KMS-11 (cell line): ENCODE measurements around the gene CTSD.

Source experiments
- H2AFZ ChIP-seq: fragments of 200-600 bp; sonication (generic); 2 replicates; pipeline ENCODE4 v1.6.1; 2016; ENCODE audit warnings: antibody characterized with exemption, mixed run types, low read depth
- H3K27ac ChIP-seq: fragments of 200-600 bp; sonication (generic); 2 replicates; pipeline ENCODE4 v1.6.1; 2016; ENCODE audit warnings: mild to moderate bottlenecking, mixed run types
- H3K27me3 ChIP-seq: fragments of 200-600 bp; sonication (generic); 2 replicates; pipeline ENCODE4 v1.6.1; 2017; ENCODE audit warnings: mild to moderate bottlenecking, low read depth, mixed run types, moderate library complexity; ENCODE audit not compliant: insufficient read depth
- H3K36me3 ChIP-seq: fragments of 200-600 bp; sonication (generic); 2 replicates; pipeline ENCODE4 v1.6.1; 2017; ENCODE audit warnings: mild to moderate bottlenecking, mixed run types; ENCODE audit not compliant: insufficient read depth
- H3K4me1 ChIP-seq: fragments of 200-600 bp; sonication (generic); 2 replicates; pipeline ENCODE4 v1.6.1; 2016; ENCODE audit warnings: mild to moderate bottlenecking, low read depth, mixed run types; ENCODE audit not compliant: poor library complexity, severe bottlenecking
- H3K4me2 ChIP-seq: fragments of 200-600 bp; sonication (generic); 2 replicates; pipeline ENCODE4 v1.7.0; 2016; ENCODE audit warnings: mild to moderate bottlenecking, mixed run types
- H3K4me3 ChIP-seq: fragments of 200-600 bp; sonication (generic); IDR thresholded peaks from 2 replicates; pipeline ENCODE4 v1.6.1; 2017; ENCODE audit warnings: low read depth, low read length, mixed read lengths; ENCODE audit not compliant: insufficient read depth
- H3K79me2 ChIP-seq: fragments of 200-600 bp; sonication (generic); 2 replicates; pipeline ENCODE4 v1.6.1; 2016; ENCODE audit warnings: low read depth, mixed run types; ENCODE audit not compliant: insufficient read depth
- H3K9ac ChIP-seq: fragments of 200-600 bp; sonication (generic); 2 replicates; pipeline ENCODE4 v1.6.1; 2016; ENCODE audit warnings: mild to moderate bottlenecking, mixed run types
- H4K20me1 ChIP-seq: fragments of 200-600 bp; sonication (generic); 2 replicates; pipeline ENCODE4 v1.6.1; 2016; ENCODE audit warnings: mild to moderate bottlenecking, mixed run types; ENCODE audit not compliant: insufficient read depth
- CTCF ChIP-seq: fragments of 200-600 bp; sonication (generic); conservative IDR thresholded peaks from 2 replicates; pipeline ENCODE4 v1.6.1; 2017; ENCODE audit warnings: low read depth, mild to moderate bottlenecking, antibody characterized with exemption, low read length, moderate library complexity, mixed read lengths

CTSD gene

GRCh38 chr11:1751999-1752906 lies 11.5 kb downstream of the CTSD start:
- no peak overlapping the region for H3K9ac ChIP-seq
- TF ChIP-seq CTCF: no peak
- no peaks in the 10 kb centered on the region for H3K79me2 ChIP-seq
- H3K4me3 ChIP-seq: no peak overlapping the region
- peaks cover 8% of the 10 kb centered on the region; the same call in 1 of the 2 replicates for H3K27me3 ChIP-seq
- H3K36me3 ChIP-seq: no peaks in the 10 kb centered on the region
- H3K4me2 ChIP-seq: no peak overlapping the region
- no peak overlapping the region for H2AFZ ChIP-seq
- no peak overlapping the region for H3K27ac ChIP-seq
- H3K4me1 ChIP-seq: no peaks in the 10 kb centered on the region
- no peaks in the 10 kb centered on the region for H4K20me1 ChIP-seq

GRCh38 chr11:1751531-1751921 lies 12.2 kb downstream of the CTSD start:
- TF ChIP-seq CTCF: no peak
- H4K20me1 ChIP-seq: no peaks in the 10 kb centered on the region
- H3K4me2 ChIP-seq: no peak overlapping the region
- H3K4me1 ChIP-seq: no peaks in the 10 kb centered on the region
- no peak overlapping the region for H3K4me3 ChIP-seq
- no peak overlapping the region for H3K27ac ChIP-seq
- H3K9ac ChIP-seq: no peak overlapping the region
- H3K36me3 ChIP-seq: no peaks in the 10 kb centered on the region
- peaks cover 8% of the 10 kb centered on the region; the same call in 1 of the 2 replicates for H3K27me3 ChIP-seq
- H3K79me2 ChIP-seq: no peaks in the 10 kb centered on the region
- no peak overlapping the region for H2AFZ ChIP-seq

GRCh38 chr11:1750840-1751530 lies 12.7 kb downstream of the CTSD start:
- no peak overlapping the region for H3K4me2 ChIP-seq
- no peak overlapping the region for H3K27ac ChIP-seq
- no peak overlapping the region for H2AFZ ChIP-seq

GRCh38 chr11:1750481-1750839 lies 13.3 kb downstream of the CTSD start, which contains the start of gene IFITM10:
Gene IFITM10, minus strand, starts transcription at chr11:1750595. Its CDS starts 153 bp downstream, at chr11:1750442.
- Histone ChIP-seq H3K36me3 (no peaks in the 10 kb centered on the region), H3K4me2 (no peak within 1 kb of the TSS), H3K79me2 (no peaks in the 10 kb centered on the region), H3K9ac (no peak within 1 kb of the TSS), H3K4me1 (no peaks in the 10 kb centered on the region), H2AFZ (no peak within 1 kb of the TSS), H3K27ac (no peak within 1 kb of the TSS), H3K27me3 (peaks cover 8% of the 10 kb centered on the region; the same call in 1 of the 2 replicates), H3K4me3 (no peak within 1 kb of the TSS), H4K20me1 (no peaks in the 10 kb centered on the region)
- TF ChIP-seq CTCF: no peak

More at GRCh38 chr11:1750840-1751530, 12.7 kb downstream of the CTSD start:
- Histone ChIP-seq H3K79me2 (no peaks in the 10 kb centered on the region), H4K20me1 (no peaks in the 10 kb centered on the region), H3K4me1 (no peaks in the 10 kb centered on the region), H3K4me3 (no peak overlapping the region), H3K27me3 (peaks cover 8% of the 10 kb centered on the region; the same call in 1 of the 2 replicates), H3K36me3 (no peaks in the 10 kb centered on the region), H3K9ac (no peak overlapping the region)
- TF ChIP-seq CTCF: no peak
